Measurements from ENCODE around the gene PNPLA2.

Gene PNPLA2

DNA sequence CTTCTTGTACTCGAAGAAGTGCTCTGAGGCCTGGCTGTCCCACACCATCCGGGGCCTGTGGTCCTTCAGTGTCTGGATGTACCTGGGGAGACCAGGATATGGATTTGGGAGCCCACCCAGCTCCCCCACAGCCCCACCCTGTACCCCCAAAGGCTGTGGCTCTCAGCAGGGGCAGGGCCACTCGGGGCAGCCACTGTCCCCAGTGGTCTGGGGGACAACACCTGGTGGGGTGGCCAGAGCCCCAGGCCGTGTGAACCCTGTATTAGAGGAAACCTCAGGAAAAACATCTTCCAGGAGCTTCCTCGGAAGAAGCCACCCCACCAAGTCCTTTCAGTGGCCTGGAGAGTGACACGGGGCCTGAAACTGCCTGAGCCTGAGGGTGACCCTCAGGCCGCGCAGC is 51.7 kb downstream of the PNPLA2 start:
- no peak for DNase-seq

DNA sequence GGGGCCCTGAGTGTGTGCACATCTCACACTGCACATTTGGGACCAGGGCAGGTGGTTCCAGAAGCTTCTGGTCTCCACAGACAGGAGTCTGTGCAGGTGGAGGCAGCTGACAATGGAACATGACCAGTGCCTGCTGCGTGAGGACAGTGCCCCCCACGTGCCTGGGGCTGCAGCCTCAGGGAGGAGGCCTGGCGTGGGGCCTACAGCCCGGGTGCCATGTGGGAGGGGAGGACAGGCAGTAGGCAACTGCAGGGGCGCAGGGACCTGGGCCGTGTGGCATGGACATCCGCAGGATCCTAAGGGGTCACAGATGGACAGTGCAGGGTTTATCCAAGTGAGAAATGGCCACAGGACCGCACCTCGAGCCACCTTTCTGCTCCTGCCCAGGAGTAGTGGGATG is 52.8 kb downstream of the PNPLA2 start:
- no peak for DNase-seq

DNA sequence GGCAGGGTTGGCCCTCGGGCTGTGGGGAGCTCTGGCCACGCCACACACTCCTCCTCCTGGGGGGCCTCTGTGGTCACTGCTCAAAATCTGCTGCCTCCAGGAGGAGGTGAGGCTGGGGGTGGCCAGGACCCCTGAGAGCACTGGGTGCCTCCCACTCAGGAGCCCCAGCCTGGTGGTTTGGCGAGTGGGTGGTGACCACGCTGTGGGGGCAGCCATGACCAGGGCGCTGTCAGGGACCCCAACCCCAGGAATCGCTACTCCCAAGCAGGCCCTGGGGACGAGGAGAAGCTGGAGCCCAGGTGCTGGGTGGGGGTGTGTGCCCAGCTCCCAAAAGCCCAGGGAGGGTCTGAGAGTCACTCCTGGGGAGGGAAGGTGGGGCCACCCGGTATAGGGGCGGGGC is 54.1 kb downstream of the PNPLA2 start:
- no peak for DNase-seq

DNA sequence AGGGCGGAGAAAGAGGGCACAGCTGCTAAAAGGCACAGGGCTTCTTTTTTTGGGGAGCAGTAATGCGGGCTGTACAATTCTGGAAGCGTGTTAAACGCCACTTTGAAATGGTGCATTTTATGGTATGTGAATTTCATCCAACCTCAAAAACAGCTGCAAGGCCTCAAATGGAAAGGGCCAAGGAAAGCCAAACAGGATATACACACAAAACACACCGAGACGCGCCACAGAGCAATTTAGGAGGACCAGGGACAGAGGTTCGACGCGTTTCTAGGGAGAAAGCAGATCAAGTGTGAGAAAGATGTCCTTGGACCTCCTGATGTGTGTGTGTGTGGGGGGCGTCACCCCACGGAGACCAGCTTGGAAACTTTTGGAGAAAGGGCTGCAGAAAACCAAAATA is 55.0 kb downstream of the PNPLA2 start:
- DNase-seq: no peak

All from nucleus accumbens (tissue), 56 donors.